HEK293T (cell line): Measurements from ENCODE around the gene ZMIZ1.

Source experiments
- ARNT ChIP-seq: fragments of 450-650 bp; IDR thresholded peaks from 2 replicates; pipeline ENCODE4 v1.6.1; 2017; ENCODE audit warnings: mild to moderate bottlenecking
- BHLHE40 ChIP-seq: fragments of 450-650 bp; IDR thresholded peaks from 2 replicates; pipeline ENCODE4 v1.6.1; 2016; ENCODE audit warnings: mild to moderate bottlenecking, moderate library complexity, borderline replicate concordance
- FOXK2 ChIP-seq: fragments of 450-650 bp; IDR thresholded peaks from 2 replicates; pipeline ENCODE4 v1.6.1; 2016; ENCODE audit warnings: mild to moderate bottlenecking
- FOXM1 ChIP-seq: fragments of 450-650 bp; IDR thresholded peaks from 2 replicates; pipeline ENCODE4 v1.6.1; 2017; ENCODE audit warnings: mild to moderate bottlenecking, borderline replicate concordance
- HDGF ChIP-seq: fragments of 450-650 bp; IDR thresholded peaks from 2 replicates; pipeline ENCODE4 v1.6.1; 2017; ENCODE audit warnings: antibody characterized with exemption, borderline replicate concordance
- LEF1 ChIP-seq: fragments of 450-650 bp; IDR thresholded peaks from 2 replicates; pipeline ENCODE4 v1.6.1; 2017; ENCODE audit warnings: mild to moderate bottlenecking, borderline replicate concordance
- NFRKB ChIP-seq: fragments of 450-650 bp; IDR thresholded peaks from 2 replicates; pipeline ENCODE4 v1.6.1; 2016; ENCODE audit warnings: mild to moderate bottlenecking, moderate library complexity
- SP1 ChIP-seq: fragments of 450-650 bp; IDR thresholded peaks from 2 replicates; pipeline ENCODE4 v1.6.1; 2017
- SUZ12 ChIP-seq: fragments of 450-650 bp; IDR thresholded peaks from 2 replicates; pipeline ENCODE4 v1.6.1; 2016; ENCODE audit warnings: mild to moderate bottlenecking

GRCh38 chr10:79305988-79306387, 237.2 kb downstream of the ZMIZ1 start:
- no peak for TF ChIP-seq FOXM1
- TF ChIP-seq SP1: no peak
- TF ChIP-seq LEF1: no peak
- no peak for TF ChIP-seq HDGF
- TF ChIP-seq ARNT: no peak
- no peak for TF ChIP-seq FOXK2
- no peak for TF ChIP-seq NFRKB
- no peak for TF ChIP-seq SUZ12
- TF ChIP-seq BHLHE40: no peak
